OCI-LY1 (cell line): ENCODE measurements around the gene PLA2G2E.
"Not testable (repeated sequence)": the region's sequence is repeated elsewhere in the genome, so short reads cannot be mapped to it uniquely, and the experiment has no call there.

Experiments used
- H2AFZ ChIP-seq: fragments of 200-600 bp; sonication (generic), shearing (Covaris generic); 2 replicates; pipeline ENCODE4 v1.6.0; 2014; ENCODE audit warnings: antibody characterized with exemption, mild to moderate bottlenecking, low read length
- H3F3A ChIP-seq: fragments of 200-600 bp; sonication (generic), shearing (Covaris generic); 2 replicates; pipeline ENCODE4 v1.6.0; 2014; ENCODE audit warnings: mild to moderate bottlenecking, antibody characterized with exemption, low read length, moderate library complexity; ENCODE audit not compliant: insufficient read depth
- H3K27ac ChIP-seq: fragments of 200-600 bp; sonication (generic); 2 replicates; pipeline ENCODE4 v1.5.1; 2014; ENCODE audit warnings: low read length, mixed run types, mild to moderate bottlenecking, low read depth; ENCODE audit not compliant: poor library complexity, severe bottlenecking
- H3K27me3 ChIP-seq: fragments of 200-600 bp; sonication (generic); 2 replicates; pipeline ENCODE4 v1.6.0; 2014; ENCODE audit warnings: antibody characterized with exemption, mild to moderate bottlenecking, low read length, moderate library complexity; ENCODE audit not compliant: insufficient read depth
- H3K36me3 ChIP-seq: fragments of 200-600 bp; sonication (generic); 2 replicates; pipeline ENCODE4 v1.6.1; 2014; ENCODE audit warnings: mild to moderate bottlenecking, antibody characterized with exemption, low read length, moderate library complexity, mixed read lengths; ENCODE audit not compliant: insufficient read depth
- H3K4me1 ChIP-seq: fragments of 200-600 bp; sonication (generic); 2 replicates; pipeline ENCODE4 v1.5.1; 2014; ENCODE audit warnings: mild to moderate bottlenecking, low read length, moderate library complexity; ENCODE audit not compliant: insufficient read depth, severe bottlenecking
- H3K4me2 ChIP-seq: fragments of 200-600 bp; sonication (generic), shearing (Covaris generic); 2 replicates; pipeline ENCODE4 v1.6.1; 2014; ENCODE audit warnings: low read length
- H3K4me3 ChIP-seq: fragments of 200-600 bp; sonication (generic); 2 replicates; pipeline ENCODE4 v1.5.1; 2014; ENCODE audit warnings: low read length, low read depth, mild to moderate bottlenecking, mixed read lengths; ENCODE audit not compliant: poor library complexity, severe bottlenecking
- H3K79me2 ChIP-seq: fragments of 200-600 bp; shearing (Covaris generic); 2 replicates; pipeline ENCODE4 v1.6.1; 2016; ENCODE audit warnings: mixed run types, low read length, mixed read lengths; ENCODE audit not compliant: insufficient read depth
- H3K9ac ChIP-seq: fragments of 200-600 bp; sonication (generic), shearing (Covaris generic); 2 replicates; pipeline ENCODE4 v1.6.1; 2014; ENCODE audit warnings: mild to moderate bottlenecking, low read length, mixed read lengths
- H3K9me2 ChIP-seq: fragments of 200-600 bp; sonication (generic), shearing (Covaris generic); 2 replicates; pipeline ENCODE4 v1.6.1; 2014; ENCODE audit warnings: low read depth, mild to moderate bottlenecking, low read length, mixed read lengths
- H3K9me3 ChIP-seq: fragments of 200-600 bp; shearing (Covaris generic); 2 replicates; pipeline ENCODE4 v1.6.1; 2014; ENCODE audit warnings: low read length, mixed read lengths
- H4K20me1 ChIP-seq: fragments of 200-600 bp; sonication (generic), shearing (Covaris generic); 2 replicates; pipeline ENCODE4 v1.6.0; 2016; ENCODE audit warnings: mild to moderate bottlenecking, low read length; ENCODE audit not compliant: insufficient read depth
- EZH2 ChIP-seq: fragments of 200-600 bp; sonication (generic), shearing (Covaris generic); IDR thresholded peaks from 2 replicates; pipeline ENCODE4 v1.8.0; 2017; ENCODE audit warnings: borderline replicate concordance, mixed run types, mild to moderate bottlenecking, antibody characterized with exemption, low read length, moderate library complexity, mixed read lengths
- TF ChIP-seq, protein P1 (sequence below): fragments of 200-600 bp; sonication (generic), shearing (Covaris generic); IDR thresholded peaks from 2 replicates; pipeline ENCODE4 v1.5.1; 2017; ENCODE audit warnings: mild to moderate bottlenecking, antibody characterized with exemption, low read length, moderate library complexity, mixed read lengths

PLA2G2E gene

DNA sequence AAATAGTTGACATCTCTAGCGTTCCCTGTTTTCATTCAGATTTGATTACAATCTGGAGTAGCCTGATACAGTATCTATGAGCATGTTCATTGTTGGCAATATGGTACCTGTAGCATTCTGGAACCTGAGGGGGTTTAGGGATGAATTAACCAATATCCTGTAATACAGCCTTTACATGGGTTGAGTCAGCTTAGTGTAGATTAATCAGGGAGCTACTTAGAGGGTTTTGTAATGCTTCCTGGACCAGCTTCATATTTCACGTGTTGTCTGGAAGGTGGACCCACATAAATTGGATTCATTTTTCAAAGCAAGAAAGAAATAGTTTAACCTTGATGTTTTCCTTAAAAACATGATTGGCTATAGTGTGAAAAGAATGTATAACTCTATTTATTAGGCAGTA lies 37.6 kb downstream of the PLA2G2E start:
- H4K20me1 ChIP-seq = peaks cover 3% of the 10 kb centered on the region; the same call in 1 of the 2 replicates
- H3K9me2 ChIP-seq = no peaks in the 10 kb centered on the region
- no peaks in the 10 kb centered on the region for H3K9me3 ChIP-seq
- no peak overlapping the region for H3K4me2 ChIP-seq
- H3K9ac ChIP-seq = no peak overlapping the region
- H3K36me3 ChIP-seq = peaks cover 19% of the 10 kb centered on the region
- peaks cover 22% of the 10 kb centered on the region for H3K4me1 ChIP-seq
- H3K79me2 ChIP-seq = peaks cover 49% of the 10 kb centered on the region
- H3F3A ChIP-seq = no peaks in the 10 kb centered on the region
- H3K27ac ChIP-seq = no peak overlapping the region
- no peak overlapping the region for H2AFZ ChIP-seq
- no peaks in the 10 kb centered on the region for H3K27me3 ChIP-seq
- H3K4me3 ChIP-seq = no peak overlapping the region
- TF ChIP-seq, protein P1, sequence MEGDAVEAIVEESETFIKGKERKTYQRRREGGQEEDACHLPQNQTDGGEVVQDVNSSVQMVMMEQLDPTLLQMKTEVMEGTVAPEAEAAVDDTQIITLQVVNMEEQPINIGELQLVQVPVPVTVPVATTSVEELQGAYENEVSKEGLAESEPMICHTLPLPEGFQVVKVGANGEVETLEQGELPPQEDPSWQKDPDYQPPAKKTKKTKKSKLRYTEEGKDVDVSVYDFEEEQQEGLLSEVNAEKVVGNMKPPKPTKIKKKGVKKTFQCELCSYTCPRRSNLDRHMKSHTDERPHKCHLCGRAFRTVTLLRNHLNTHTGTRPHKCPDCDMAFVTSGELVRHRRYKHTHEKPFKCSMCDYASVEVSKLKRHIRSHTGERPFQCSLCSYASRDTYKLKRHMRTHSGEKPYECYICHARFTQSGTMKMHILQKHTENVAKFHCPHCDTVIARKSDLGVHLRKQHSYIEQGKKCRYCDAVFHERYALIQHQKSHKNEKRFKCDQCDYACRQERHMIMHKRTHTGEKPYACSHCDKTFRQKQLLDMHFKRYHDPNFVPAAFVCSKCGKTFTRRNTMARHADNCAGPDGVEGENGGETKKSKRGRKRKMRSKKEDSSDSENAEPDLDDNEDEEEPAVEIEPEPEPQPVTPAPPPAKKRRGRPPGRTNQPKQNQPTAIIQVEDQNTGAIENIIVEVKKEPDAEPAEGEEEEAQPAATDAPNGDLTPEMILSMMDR = no peak
- no peak for TF ChIP-seq EZH2

DNA sequence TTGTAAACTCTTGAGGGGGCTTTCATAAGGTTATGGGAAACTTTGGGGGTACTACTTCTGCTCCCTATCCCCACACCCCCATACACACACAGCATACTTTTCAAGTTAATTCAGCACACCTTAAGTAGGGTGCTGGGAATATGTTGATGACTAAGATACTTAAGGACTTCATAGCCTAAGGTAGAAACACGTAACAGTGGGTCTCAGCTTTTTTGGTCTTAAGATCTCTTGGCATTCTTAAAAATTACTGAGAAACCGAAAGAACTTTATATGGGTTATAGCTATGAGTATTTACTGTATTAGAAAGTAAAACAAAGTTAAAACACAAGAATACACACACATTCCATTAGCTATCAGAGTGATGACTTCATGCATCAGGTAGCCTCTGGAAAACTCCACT lies 39.1 kb downstream of the PLA2G2E start:
- Histone ChIP-seq H4K20me1 (peaks cover 1% of the 10 kb centered on the region; the same call in 1 of the 2 replicates), H3K9me2 (no peaks in the 10 kb centered on the region), H3K27me3 (no peaks in the 10 kb centered on the region), H3K27ac (no peak overlapping the region), H3F3A (no peaks in the 10 kb centered on the region), H3K79me2 (peaks cover 45% of the 10 kb centered on the region), H3K4me1 (peaks cover 22% of the 10 kb centered on the region), H3K4me3 (peak overlapping the region; percentile 80), H2AFZ (no peak overlapping the region), H3K4me2 (peak overlapping the region; percentile 82), H3K9me3 (no peaks in the 10 kb centered on the region), H3K9ac (no peak overlapping the region; the same call in 1 of the 2 replicates), H3K36me3 (peaks cover 10% of the 10 kb centered on the region)
- TF ChIP-seq, protein P1 = no peak
- TF ChIP-seq EZH2 = no peak

DNA sequence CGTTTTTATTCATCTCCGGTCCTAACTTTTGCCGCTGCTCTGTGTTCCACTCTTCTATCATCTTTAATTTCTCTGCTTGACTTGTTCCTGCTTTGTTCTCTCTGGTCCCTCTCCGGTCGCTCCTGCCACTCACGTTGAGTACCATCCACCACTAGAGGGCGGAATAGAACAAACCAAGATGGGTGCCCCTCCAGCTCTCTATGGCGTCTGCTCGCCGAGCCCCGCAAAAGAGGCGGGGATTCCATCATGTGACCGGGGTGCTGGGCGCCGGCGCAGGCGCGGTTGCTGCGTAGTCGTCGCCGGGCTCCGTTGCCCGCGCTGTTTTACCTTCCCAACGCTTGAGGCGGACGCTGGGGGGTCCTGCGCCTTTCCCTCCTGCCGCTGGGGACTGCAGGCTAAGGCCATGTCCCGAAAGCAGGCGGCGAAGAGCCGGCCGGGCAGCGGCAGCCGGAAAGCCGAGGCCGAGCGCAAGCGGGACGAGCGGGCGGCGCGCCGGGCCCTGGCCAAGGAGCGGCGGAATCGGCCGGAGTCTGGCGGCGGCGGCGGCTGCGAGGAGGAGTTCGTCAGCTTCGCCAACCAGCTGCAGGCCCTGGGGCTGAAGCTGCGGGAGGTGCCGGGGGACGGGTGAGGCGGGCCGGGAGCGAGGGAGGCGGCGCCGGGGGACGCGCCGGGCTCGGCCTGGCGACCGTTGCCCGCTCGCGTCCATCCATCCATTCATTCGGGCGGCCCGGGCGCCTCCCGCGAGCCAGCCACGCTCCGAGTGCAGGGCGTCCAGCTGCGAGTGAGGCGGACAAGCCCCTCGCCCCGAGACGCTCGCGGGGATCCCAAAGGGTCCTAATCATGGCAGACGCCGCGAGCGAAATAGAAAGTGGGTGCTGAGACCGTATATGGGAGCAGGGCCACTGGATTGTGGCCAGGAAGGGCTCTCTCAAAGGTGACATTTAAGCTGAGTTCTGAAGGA lies 41.0 kb downstream of the PLA2G2E start, which contains the start of gene OTUD3:
Gene OTUD3, plus strand, starts transcription at position 285 of the 961 bp plus-strand sequence. Its CDS starts 119 bp downstream, at position 404.
- Histone ChIP-seq H3K36me3 (peaks cover 3% of the 10 kb centered on the region), H3K27me3 (peaks cover 3% of the 10 kb centered on the region; the same call in 1 of the 2 replicates), H3K9me2 (no peaks in the 10 kb centered on the region), H2AFZ (peak within 1 kb of the TSS; percentile 54), H3K9me3 (no peaks in the 10 kb centered on the region), H3K4me1 (peaks cover 22% of the 10 kb centered on the region), H3K9ac (peak within 1 kb of the TSS; percentile 88), H3K4me3 (peak within 1 kb of the TSS; percentile 80), H3K27ac (no peak within 1 kb of the TSS), H4K20me1 (no peaks in the 10 kb centered on the region), H3K4me2 (peak within 1 kb of the TSS; percentile 82), H3F3A (no peaks in the 10 kb centered on the region), H3K79me2 (peaks cover 31% of the 10 kb centered on the region)
- TF ChIP-seq, protein P1 = peak; percentile 91
- no peak for TF ChIP-seq EZH2

DNA sequence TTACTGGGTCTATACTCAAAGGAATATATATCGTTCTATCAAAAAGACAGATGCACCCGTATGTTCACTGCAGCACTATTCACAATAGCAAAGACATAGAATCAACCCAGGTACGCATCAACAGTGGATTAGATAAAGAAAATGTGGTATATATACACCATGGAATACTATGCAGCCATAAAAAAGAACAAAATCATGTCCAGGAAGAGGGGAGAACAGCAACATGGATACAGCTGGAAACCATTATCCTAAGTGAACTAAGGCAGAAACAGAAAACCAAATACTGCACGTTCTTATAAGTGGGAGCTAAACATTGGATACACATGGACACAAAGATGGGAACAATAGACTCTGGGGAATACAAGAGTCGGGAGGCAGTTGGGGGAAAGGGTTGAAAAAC lies 42.6 kb downstream of the PLA2G2E start:
- H3K4me2 ChIP-seq, H2AFZ ChIP-seq, H3F3A ChIP-seq, H3K9me3 ChIP-seq, H3K27me3 ChIP-seq, H3K36me3 ChIP-seq, H3K9me2 ChIP-seq, H4K20me1 ChIP-seq, H3K27ac ChIP-seq, H3K9ac ChIP-seq, H3K4me3 ChIP-seq: not testable (repeated sequence)
- H3K79me2 ChIP-seq = peaks cover 26% of the 10 kb centered on the region
- peaks cover 22% of the 10 kb centered on the region for H3K4me1 ChIP-seq
